ENCODE results near the gene RNF32.
A peak's percentile ranks its signal among the peaks of the same experiment; 100 is the strongest.
"Not testable (repeated sequence)": the region's sequence is repeated elsewhere in the genome, so short reads cannot be mapped to it uniquely, and the experiment has no call there.

Gene RNF32

DNA sequence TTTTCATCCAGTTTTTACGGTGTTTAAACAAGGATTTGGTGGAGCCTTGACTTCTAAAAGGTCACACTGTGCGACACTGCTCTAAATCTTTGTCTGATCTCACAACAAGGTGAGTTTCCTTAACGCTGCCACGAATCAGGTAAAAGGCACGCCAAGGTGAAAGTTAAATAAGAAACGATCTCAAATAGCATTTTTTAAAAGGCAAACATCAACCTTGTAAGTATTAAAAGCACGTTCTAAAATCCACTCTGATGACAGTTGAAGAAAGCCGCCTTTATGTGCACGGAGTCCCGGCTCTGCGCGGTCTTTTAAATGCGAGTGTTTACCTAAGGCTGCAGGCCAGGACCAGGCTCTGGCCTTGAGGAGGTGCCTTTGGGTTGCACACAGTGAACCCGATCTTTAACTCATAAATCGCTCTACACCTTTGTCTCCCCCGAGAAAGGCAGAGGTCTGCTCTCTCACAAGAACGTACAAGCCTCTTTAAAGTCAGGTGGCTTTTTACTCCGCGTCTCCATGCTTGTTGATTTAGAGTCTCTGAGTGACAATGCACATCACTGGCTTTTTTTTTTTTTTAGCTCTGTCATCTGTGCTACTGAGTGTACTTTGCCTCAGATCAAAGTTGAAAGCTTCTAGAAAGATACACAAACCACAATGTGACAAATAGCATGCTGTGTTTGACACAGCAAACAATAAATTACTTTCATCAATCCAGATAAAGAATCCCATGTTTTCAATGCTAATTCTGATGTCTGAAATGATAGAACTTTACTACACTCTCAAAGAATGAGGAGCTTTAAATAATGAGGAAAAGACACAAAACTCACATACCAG lies 25.9 kb upstream of the RNF32 start:
- no peak for DNase-seq

DNA sequence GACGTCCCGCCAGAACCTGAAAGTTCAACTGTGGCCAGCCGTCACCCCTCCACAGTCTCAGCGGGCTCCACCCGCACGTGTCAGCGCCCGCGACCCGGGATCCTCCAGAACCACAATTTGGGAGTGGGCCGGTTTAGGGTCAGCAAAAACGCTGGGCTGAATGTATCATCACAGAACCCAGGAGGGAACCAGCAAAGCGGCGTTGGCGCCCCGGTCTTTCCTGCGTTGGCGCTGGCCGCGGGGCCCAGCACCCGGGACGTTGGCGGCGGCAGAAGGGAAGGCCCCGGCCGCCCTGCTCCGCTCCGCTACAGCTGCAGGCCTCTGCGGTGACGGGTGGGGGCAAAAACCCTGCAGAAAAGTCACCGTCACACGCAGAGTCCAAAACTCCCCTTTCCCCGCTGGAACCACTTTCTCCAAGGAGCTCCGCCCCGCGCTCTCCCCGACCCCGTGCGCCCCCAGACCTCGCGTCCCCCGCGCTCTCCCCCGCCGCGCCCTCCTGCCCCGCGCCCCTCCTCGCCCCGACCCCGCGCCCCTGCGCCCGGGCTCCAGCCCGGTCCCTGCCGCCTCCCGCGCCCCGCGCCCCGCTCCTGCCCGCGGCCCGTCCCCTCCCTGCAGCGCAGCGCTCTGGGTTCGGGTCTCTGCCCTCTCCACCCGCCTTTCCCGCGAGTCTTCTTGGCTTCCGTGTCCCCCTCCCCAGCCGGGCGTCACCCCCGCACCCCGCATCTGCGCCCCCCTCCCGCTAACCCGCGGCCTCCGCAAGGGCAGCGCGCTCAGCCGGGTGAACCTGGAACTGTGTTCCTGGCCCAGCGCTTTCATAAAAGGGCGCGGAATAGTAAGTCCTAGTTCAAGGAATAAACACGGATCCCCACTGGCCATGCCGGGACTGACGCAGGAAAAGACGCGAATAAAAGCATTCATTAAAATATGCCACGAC lies 24.0 kb upstream of the RNF32 start:
- DNase-seq: peak in 1 of 14 donors; percentile 24

GRCh38 chr7:156617215-156617614 lies 23.4 kb upstream of the RNF32 start:
- DNase-seq: no peak

GRCh38 chr7:156618078-156618779 lies 22.3 kb upstream of the RNF32 start:
- DNase-seq: no peak

- DNase-seq: no peak
Observed at GRCh38 chr7:156618780-156619367, 21.7 kb upstream of the RNF32 start.

DNA sequence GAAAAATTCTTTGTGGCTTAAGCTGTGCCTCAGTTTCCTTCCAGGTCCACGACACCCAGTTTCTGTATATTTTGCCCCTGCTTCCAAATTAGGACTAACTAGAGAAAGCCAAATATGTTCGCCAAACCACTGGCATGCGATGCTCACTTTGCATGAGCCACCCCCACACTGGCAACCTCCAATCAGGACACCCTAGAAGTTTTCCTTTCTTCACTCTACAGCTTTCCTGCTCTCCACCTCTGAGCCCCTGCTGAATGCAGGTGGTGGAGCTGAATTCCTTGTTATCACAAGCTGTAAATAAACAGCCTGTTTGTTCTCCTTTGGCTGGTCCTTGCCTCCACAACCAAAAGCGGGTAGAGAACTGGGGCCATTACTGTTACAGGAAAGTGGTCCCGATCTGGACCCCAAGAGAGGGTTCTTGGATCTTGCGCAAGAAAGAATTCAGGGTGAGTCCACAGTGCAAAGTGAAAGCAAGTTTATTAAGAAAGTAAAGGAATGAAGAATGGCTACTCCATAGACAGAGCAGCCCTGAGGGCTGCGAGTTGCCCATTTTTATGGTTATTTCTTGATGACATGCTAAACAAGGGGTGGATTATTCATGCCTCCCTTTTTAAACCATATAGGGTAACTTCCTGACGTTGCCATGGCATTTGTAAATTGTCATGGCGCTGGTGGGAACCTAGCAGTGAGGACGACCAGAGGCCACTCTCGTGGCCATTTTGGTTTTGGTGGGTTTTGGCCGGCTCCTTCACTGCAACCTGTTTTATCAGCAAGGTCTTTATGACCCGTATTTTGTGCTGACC lies 20.9 kb upstream of the RNF32 start:
- DNase-seq: not testable (repeated sequence)

- no peak for DNase-seq
Observed at GRCh38 chr7:156620291-156620675, 20.3 kb upstream of the RNF32 start.

DNA sequence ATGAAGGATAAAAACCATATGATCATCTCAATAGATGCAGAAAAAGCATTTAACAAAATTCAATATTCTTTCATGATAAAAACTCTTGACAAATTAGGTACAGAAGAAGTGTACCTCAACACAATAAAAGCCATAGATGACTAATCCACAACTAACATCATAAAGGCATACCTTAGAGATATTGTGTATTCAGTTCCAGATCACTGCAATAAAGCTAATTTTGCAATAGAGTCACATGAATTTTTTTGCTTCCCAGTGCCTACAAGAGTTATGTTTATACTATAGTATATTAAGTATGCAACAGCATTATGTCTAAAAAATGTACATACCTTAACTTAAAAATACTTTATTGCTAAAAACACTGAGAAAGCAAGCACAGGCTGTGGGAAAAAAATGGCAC lies 18.9 kb upstream of the RNF32 start:
- DNase-seq: no peak

- DNase-seq: no peak
Observed at GRCh38 chr7:156625580-156625979, 15.0 kb upstream of the RNF32 start.

DNA sequence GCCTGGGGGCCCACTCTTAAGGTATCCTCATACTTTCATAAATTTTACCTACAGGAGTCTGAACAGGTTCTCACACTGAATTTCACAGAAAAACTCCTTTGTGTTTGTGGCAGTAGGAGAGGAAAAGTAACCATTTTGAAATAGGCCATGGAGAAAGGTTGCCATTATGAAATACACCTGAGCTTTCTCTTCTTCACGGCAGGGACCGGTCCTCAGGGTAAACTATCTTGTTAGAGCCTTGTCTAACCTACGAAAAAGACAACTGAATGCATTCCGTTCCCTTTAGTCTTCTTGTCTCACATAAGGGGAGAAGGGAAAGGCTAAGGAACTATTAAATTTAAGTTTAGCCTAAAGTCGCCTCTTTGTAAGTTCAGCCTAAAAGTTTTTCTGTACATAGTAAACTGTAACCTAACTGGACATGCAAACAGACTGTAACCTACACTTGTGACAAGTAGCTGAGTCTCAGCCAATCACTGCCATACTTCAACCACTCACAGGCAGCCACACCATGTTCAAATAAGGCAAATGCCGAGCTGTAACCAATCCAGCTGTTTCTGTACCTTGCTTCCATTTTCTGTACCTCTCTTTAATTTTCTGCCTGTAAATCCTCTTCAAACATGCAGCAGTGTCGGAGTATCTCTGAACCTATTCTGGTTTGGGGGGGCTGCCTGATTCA lies 14.2 kb upstream of the RNF32 start:
- DNase-seq: no peak

GRCh38 chr7:156628562-156628961 lies 12.0 kb upstream of the RNF32 start:
- no peak for DNase-seq

GRCh38 chr7:156629873-156630272 lies 10.7 kb upstream of the RNF32 start:
- no peak for DNase-seq

- no peak for DNase-seq
Observed at GRCh38 chr7:156634117-156634516, 6.5 kb upstream of the RNF32 start.

DNA sequence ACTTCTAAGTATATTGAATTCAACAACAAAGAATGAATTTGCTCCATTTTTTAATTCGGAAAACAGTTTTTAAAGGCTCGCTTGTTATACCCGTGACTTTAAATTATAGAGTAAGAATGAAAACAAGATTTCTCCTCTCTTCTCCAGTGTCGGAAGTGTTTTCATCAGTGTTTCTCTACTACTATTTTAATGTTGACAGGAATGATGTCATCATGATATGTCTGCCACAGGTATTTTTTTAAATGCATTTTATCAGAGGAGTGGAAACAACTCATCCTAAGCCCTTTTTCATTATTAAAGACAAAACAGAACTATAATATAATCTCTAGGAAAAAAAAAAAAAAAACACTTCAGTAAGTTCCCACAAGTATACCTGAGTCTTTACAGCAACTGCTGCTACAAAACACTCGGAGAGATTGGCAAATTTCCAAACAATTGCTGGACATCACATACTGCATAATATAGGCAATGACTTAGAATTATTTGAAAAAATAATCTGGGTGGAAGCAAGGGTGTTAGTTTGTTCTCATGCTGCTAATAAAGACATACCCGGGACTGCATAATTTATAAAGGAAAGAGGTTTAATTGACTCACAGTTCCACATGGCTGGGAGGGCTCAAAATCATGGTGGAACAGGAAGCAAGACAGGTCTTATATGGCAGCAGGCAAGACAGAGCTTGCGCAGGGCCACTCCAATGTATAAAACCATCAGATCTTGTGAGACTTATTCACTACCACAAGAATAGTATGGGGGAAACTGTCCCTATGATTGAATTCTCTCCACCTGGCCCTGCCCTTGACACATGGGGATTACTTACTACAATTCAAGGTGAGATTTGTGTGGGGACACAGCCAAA lies 4.8 kb upstream of the RNF32 start:
- DNase-seq: no peak

DNA sequence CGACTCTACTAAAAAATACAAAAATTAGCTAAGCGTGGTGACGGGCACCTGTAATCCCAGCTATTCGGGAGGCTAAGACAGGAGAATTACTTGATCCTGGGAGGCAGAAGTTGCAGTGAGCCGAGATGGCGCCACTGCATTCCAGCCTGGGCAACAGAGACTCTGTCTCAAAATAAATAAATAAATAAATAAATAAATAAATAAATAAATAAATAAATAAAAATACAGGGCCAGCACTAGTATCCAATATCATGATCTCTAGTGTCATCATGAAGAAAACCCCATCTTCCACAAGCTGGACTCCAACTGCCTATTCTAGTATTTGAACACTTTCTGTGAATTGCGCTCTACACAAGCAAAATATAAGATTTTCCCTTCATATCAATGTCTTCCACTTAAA lies 3.5 kb upstream of the RNF32 start:
- not testable (repeated sequence) for DNase-seq

DNA sequence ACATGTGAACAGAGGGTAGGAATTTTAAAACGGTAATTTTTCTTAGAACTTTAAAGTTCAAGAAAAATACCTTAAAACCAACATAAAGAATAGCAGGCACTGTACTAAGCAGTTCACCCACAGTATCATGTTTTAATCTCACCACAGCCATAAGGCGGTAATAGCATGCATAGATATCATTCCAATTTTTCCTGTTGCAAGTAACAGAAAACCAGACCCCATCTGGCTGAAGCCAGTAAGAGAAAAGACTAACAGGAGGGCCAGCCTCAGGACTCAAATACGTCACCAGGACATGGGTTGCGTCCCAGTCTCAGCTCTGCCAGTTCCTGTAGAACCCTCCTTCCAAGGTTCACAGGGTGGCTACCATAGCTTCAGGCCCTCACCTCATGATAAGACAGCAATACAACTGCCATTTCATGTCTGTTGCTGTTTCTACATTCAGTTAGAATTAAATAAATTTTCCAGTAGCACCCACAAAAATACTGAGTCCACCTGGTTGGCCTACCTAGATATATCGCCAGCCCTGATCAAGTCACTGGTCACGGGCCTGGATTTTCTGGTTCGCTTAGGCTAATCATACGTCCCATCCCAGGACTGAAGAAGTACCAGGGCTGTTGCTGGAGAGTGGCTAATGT lies 2.0 kb upstream of the RNF32 start:
- no peak for DNase-seq

DNA sequence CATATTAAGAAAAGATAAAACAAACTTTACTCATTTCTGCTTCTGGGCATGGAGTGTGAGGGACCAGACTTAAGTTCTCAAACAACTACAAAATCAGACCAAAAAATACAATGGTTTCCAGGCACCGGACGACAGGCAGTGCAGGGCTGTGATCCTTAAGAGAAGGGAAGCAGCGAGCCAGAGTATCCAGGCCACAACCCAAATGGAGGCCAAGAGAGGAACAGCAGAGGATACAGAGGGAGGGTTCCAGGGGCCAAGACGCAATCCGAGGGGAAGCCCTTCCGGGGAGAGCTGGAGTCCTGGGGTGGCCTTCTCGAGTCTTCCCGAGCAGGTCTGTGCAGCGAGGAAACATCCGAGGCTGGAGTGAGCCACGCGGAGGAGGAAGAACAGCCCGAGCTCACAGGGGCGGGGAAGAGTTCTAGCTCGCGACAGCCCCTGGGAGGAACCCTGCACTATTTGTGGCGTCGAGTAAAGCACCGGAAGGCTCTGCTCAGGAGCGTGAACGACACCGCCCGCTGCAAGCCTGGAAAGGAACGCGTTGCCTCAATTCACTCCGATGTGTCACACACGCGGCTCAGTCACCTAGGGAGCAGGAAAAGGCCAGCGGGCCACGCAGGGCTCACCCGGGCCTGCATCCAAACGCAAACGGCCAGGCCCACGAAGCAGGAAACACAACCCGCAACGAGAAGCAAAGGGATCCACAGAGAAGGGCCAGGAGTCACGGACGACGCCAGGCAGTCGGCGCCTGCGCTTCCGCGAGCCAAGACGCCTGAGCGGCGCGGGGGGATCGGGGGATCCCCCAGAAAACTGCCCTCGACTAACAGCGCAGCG lies 933 bp upstream of the RNF32 start:
- peak in 5 of 14 donors; percentile 22 to 69 (median 46) for DNase-seq

DNA sequence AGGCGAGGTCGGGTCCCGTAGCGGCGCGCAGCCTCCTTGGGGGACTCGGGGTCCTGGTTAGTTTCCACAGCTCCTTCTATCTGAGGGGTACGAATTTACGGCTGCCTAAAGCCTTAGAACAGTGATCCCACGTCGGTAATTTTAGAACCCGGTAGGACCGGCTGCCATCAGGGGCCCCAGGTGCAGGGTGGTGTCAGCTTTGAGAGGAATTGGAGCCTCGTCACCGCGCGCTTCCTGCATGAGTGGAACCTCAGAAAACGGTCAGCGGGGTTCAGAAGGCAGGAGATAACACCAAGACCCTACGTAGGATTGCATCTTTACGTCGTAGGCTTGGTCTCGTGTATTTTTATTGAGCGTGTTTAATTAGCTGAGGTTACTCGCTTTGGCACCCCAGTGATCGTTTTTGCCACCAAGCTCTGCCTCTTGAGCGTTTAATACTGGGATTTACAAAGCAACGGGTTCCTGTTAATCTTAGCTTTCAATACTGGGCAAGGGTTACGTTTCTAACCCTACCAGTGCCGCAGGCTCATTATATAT lies 443 bp downstream of the RNF32 start:
- peak in 2 of 14 donors; percentile 54 to 59 for DNase-seq

Data from C1 segment of cervical spinal cord (tissue), 14 donors.